IMR-90 (cell line): ENCODE results near the gene RAC3. TPM values are rescaled to one million over a fixed set of nuclear protein-coding genes. Genes with fewer than 3 reads are reported as not detected.

Source experiments
- ATAC-seq: fragments of 200-7000 bp; cut with Tn5 transposase; 2 replicates; pipeline ENCODE4 v1.9.1; 2020; ENCODE audit warnings: low read depth, mild to moderate bottlenecking, moderate library complexity
- BruUV-seq: library from RNA; stranded (reverse); fragments of 400-500 nt; replicated peaks from 2 replicates; lab custom pipeline; 2021; lab: Mats Ljungman, UMichigan
- CTCF ChIA-PET: fragments of 300-600 bp; formaldehyde crosslinking; extraction: SDS; loops from one replicate; lab custom pipeline; 2021; ENCODE audit warnings: antibody characterized with exemption; lab: Yijun Ruan, JAX
- POLR2A ChIA-PET: fragments of 300-600 bp; sonication (Branson Sonifier 250); formaldehyde crosslinking; loops from one replicate; lab custom pipeline; 2022; ENCODE audit warnings: antibody characterized with exemption; ENCODE audit not compliant: unreplicated experiment; lab: Charles Lee
- DNase-seq: peaks from one replicate; pipeline ENCODE4 v3.0.0; 2013
- H2AFZ ChIP-seq: replicated peaks from 2 replicates; pipeline ENCODE3; 2013; ENCODE audit warnings: low read length, mild to moderate bottlenecking; ENCODE audit not compliant: poor library complexity
- H2AK5ac ChIP-seq: 2 replicates; pipeline ENCODE4 v1.6.1; 2013; ENCODE audit warnings: low read depth, low read length, inconsistent platforms
- H2AK9ac ChIP-seq: replicated peaks from 2 replicates; pipeline ENCODE3; 2013; ENCODE audit warnings: mild to moderate bottlenecking, low read depth, low read length, moderate library complexity; ENCODE audit not compliant: poor library complexity
- H2BK120ac ChIP-seq: 2 replicates; pipeline ENCODE4 v1.6.1; 2013; ENCODE audit warnings: low read depth, low read length, inconsistent platforms
- H2BK15ac ChIP-seq: 3 replicates; pipeline ENCODE4 v1.6.1; 2013; ENCODE audit warnings: low read depth, low read length, inconsistent platforms
- H2BK20ac ChIP-seq: 2 replicates; pipeline ENCODE4 v1.6.1; 2013; ENCODE audit warnings: low read depth, mild to moderate bottlenecking, inconsistent platforms, low read length, moderate library complexity
- H2BK5ac ChIP-seq: 2 replicates; pipeline ENCODE4 v1.6.1; 2013; ENCODE audit warnings: mild to moderate bottlenecking, low read depth, low read length, inconsistent platforms; ENCODE audit not compliant: poor library complexity, severe bottlenecking
- H3K14ac ChIP-seq: replicated peaks from 2 replicates; pipeline ENCODE4 v1.6.1; 2013; ENCODE audit warnings: low read depth, low read length, inconsistent platforms
- H3K18ac ChIP-seq: 2 replicates; pipeline ENCODE4 v1.6.1; 2013; ENCODE audit warnings: low read depth, low read length, control low read depth
- H3K23ac ChIP-seq: 2 replicates; pipeline ENCODE4 v1.6.1; 2013; ENCODE audit warnings: low read depth, low read length, inconsistent platforms
- H3K27ac ChIP-seq: 2 replicates; pipeline ENCODE4 v1.5.1; 2013; ENCODE audit warnings: mild to moderate bottlenecking, control low read depth, low read length; ENCODE audit not compliant: insufficient read depth
- H3K27me3 ChIP-seq: 2 replicates; pipeline ENCODE4 v1.6.1; 2013; ENCODE audit warnings: low read length; ENCODE audit not compliant: control insufficient read depth, insufficient read depth
- H3K36me3 ChIP-seq: 2 replicates; pipeline ENCODE4 v1.6.1; 2013; ENCODE audit warnings: low read length, mixed read lengths; ENCODE audit not compliant: control insufficient read depth, insufficient read depth
- H3K4ac ChIP-seq: 2 replicates; pipeline ENCODE4 v1.6.1; 2013; ENCODE audit warnings: low read depth, low read length, inconsistent platforms
- H3K4me1 ChIP-seq: 2 replicates; pipeline ENCODE4 v1.6.1; 2013; ENCODE audit warnings: low read length, mixed read lengths; ENCODE audit not compliant: control insufficient read depth, insufficient read depth
- H3K4me2 ChIP-seq: 2 replicates; pipeline ENCODE4 v1.6.1; 2013; ENCODE audit warnings: low read depth, mild to moderate bottlenecking, control low read depth, low read length, moderate library complexity
- H3K4me3 ChIP-seq: 2 replicates; pipeline ENCODE4 v1.5.1; 2013; ENCODE audit warnings: low read depth, mild to moderate bottlenecking, control low read depth, low read length, moderate library complexity; ENCODE audit not compliant: insufficient read depth
- H3K56ac ChIP-seq: 2 replicates; pipeline ENCODE4 v1.6.1; 2013; ENCODE audit warnings: low read length, inconsistent platforms; ENCODE audit not compliant: insufficient read depth; ENCODE audit errors: extremely low read depth
- H3K79me1 ChIP-seq, 2 experiments: 2 replicates each; pipeline ENCODE4 v1.6.1; 2013; ENCODE audit warnings: low read length in 2 of 2, inconsistent platforms in 1 of 2, low read depth in 1 of 2
- H3K9ac ChIP-seq: 2 replicates; pipeline ENCODE4 v1.6.1; 2013; ENCODE audit warnings: low read depth, low read length, control low read depth
- H3K9me1 ChIP-seq: 2 replicates; pipeline ENCODE4 v1.6.1; 2013; ENCODE audit warnings: low read length, inconsistent platforms; ENCODE audit not compliant: insufficient read depth
- H3K9me3 ChIP-seq: 2 replicates; pipeline ENCODE4 v1.6.1; 2013; ENCODE audit warnings: low read length; ENCODE audit not compliant: control insufficient read depth, insufficient read depth
- H4K20me1 ChIP-seq: 2 replicates; pipeline ENCODE4 v1.6.1; 2013; ENCODE audit warnings: low read length, inconsistent platforms; ENCODE audit not compliant: insufficient read depth
- H4K5ac ChIP-seq: 2 replicates; pipeline ENCODE4 v1.6.1; 2013; ENCODE audit warnings: mild to moderate bottlenecking, low read depth, low read length, control low read depth
- H4K8ac ChIP-seq, 2 experiments: 2 replicates each; pipeline ENCODE4 v1.6.1; 2013; ENCODE audit warnings: low read depth in 2 of 2, low read length in 2 of 2, control low read depth in 1 of 2, inconsistent platforms in 1 of 2
- H4K91ac ChIP-seq: 2 replicates; pipeline ENCODE4 v1.6.1; 2013; ENCODE audit warnings: low read depth, low read length, inconsistent platforms; ENCODE audit not compliant: insufficient read depth
- BHLHE40 ChIP-seq: fragments of 150-350 bp; IDR thresholded peaks from 2 replicates; pipeline ENCODE4 v1.6.1; 2016; ENCODE audit warnings: mild to moderate bottlenecking, low read depth, low read length
- CEBPB ChIP-seq: IDR thresholded peaks from 2 replicates; pipeline ENCODE4 v1.6.1; 2012; ENCODE audit warnings: low read depth, low read length, improper control_type of control experiment
- CTCF ChIP-seq: conservative IDR thresholded peaks from 2 replicates; pipeline ENCODE4 v1.5.1; 2012; ENCODE audit warnings: mild to moderate bottlenecking, low read depth, low read length, improper control_type of control experiment
- ELK1 ChIP-seq: fragments of 150-350 bp; IDR thresholded peaks from 2 replicates; pipeline ENCODE4 v1.6.1; 2016; ENCODE audit warnings: low read depth, mild to moderate bottlenecking, low read length, moderate library complexity, borderline replicate concordance
- MAFK ChIP-seq: IDR thresholded peaks from 2 replicates; pipeline ENCODE4 v1.6.1; 2012; ENCODE audit warnings: low read depth, low read length, improper control_type of control experiment
- MAZ ChIP-seq: IDR thresholded peaks from 2 replicates; pipeline ENCODE4 v1.6.1; 2012; ENCODE audit warnings: low read depth, mild to moderate bottlenecking, low read length, improper control_type of control experiment, moderate library complexity, borderline replicate concordance
- MXI1 ChIP-seq: IDR thresholded peaks from 2 replicates; pipeline ENCODE4 v1.6.1; 2012; ENCODE audit warnings: low read depth, mild to moderate bottlenecking, low read length, moderate library complexity, borderline replicate concordance
- NFE2L2 ChIP-seq: fragments of 150-350 bp; IDR thresholded peaks from 2 replicates; pipeline ENCODE4 v1.6.1; 2016; ENCODE audit warnings: low read depth, mild to moderate bottlenecking, low read length
- POLR2A ChIP-seq: IDR thresholded peaks from 2 replicates; pipeline ENCODE4 v1.6.1; 2012; ENCODE audit warnings: mild to moderate bottlenecking, low read depth, low read length
- RAD21 ChIP-seq: IDR thresholded peaks from 2 replicates; pipeline ENCODE4 v1.6.1; 2012; ENCODE audit warnings: low read length, improper control_type of control experiment
- RFX5 ChIP-seq: IDR thresholded peaks from 2 replicates; pipeline ENCODE4 v1.8.0; 2012; ENCODE audit warnings: low read depth, mild to moderate bottlenecking, low read length, moderate library complexity
- SMC3 ChIP-seq: fragments of 150-350 bp; IDR thresholded peaks from 2 replicates; pipeline ENCODE4 v1.6.1; 2016; ENCODE audit warnings: low read depth, mild to moderate bottlenecking, antibody characterized with exemption, low read length, moderate library complexity
- USF2 ChIP-seq: fragments of 150-350 bp; IDR thresholded peaks from 2 replicates; pipeline ENCODE4 v1.6.1; 2017; ENCODE audit warnings: mild to moderate bottlenecking, antibody characterized with exemption, low read length, low read depth
- WGBS, 2 experiments: methylation state at CpG; one replicate each; pipeline versions ENCODE4 v1.1.5 to v1.1.7; 2013; ENCODE audit warnings: missing lambda C conversion rate in 2 of 2; ENCODE audit not compliant: insufficient read length in 1 of 2; ENCODE audit errors: extremely low coverage in 2 of 2; 5-methylcytosine and 5-hydroxymethylcytosine counted together
- dilution Hi-C: fragments of 300-500 bp; cut with HindIII; formaldehyde crosslinking; loops from one replicate; pipeline ENCODE4 v1.14.3; 2018; ENCODE audit warnings: low sequenced_read_pairs; ENCODE audit not compliant: unreplicated experiment
- in situ Hi-C: fragments of 300-500 bp; cut with MboI; formaldehyde crosslinking; loops from 3 replicates; pipeline ENCODE4 v1.14.3; 2019; ENCODE audit warnings: low sequenced_read_pairs, inconsistent platforms, mixed read lengths
- intact Hi-C: fragments of 100-400 bp; cut with micrococcal nuclease; formaldehyde crosslinking; loops from 2 replicates; pipeline ENCODE4 v1.10.0; 2022
- polyA plus RNA-seq, 3 experiments: library from polyadenylated mRNA; depleted of rRNA; stranded (reverse); fragments of >200 nt; gene quantifications; 2 replicates each; pipeline ENCODE4 v1.2.3, GENCODE V29; 2012; ENCODE audit warnings: low replicate concordance in 1 of 3
- total RNA-seq: library from RNA; depleted of rRNA; stranded (reverse); fragments of >200 nt; gene quantifications from 2 replicates; pipeline ENCODE4 v1.2.3, GENCODE V29; 2012

Gene RAC3
- total and polyA plus RNA-seq, 2 of the 4 experiments (the other 2 are of a cell fraction): 5.7 to 23.4 TPM

GRCh38 chr17:82004517-82005455, 26.7 kb upstream of the RAC3 start:
- Histone ChIP-seq H3K4me3 (no peak overlapping the region), H3K79me1 (peaks cover 11 to 33% of the 10 kb centered on the region in 2 experiments; a peak in 3 of 4 replicates), H2BK5ac (peak overlapping the region; percentile 95), H3K9me3 (no peaks in the 10 kb centered on the region), H2BK120ac (peak overlapping the region; percentile 98), H3K4ac (peak overlapping the region; percentile 97), H4K20me1 (peaks cover 3% of the 10 kb centered on the region; the same call in 1 of the 2 replicates), H3K36me3 (no peaks in the 10 kb centered on the region), H3K18ac (peak overlapping the region; percentile 3; the same call in 1 of the 2 replicates), H2BK15ac (peak overlapping the region; percentile 100; the same call in 2 of the 3 replicates), H4K5ac (peak overlapping the region; percentile 33), H4K91ac (peak overlapping the region; percentile 99), H2AK5ac (peak overlapping the region; percentile 99), H3K9me1 (peaks cover 18% of the 10 kb centered on the region), H2BK20ac (peak overlapping the region; percentile 97), H3K56ac (peak overlapping the region; percentile 47; the same call in 1 of the 2 replicates), H3K9ac (peak overlapping the region; percentile 29; the same call in 1 of the 2 replicates), H3K27ac (peak overlapping the region; percentile 78), H2AFZ (peak overlapping the region; percentile 82), H3K4me2 (no peak overlapping the region), H2AK9ac (peak overlapping the region; percentile 98), H3K27me3 (no peaks in the 10 kb centered on the region), H4K8ac (peak overlapping the region; percentile 84 to 96), H3K4me1 (peaks cover 27% of the 10 kb centered on the region), H3K14ac (peak overlapping the region; percentile 96), H3K23ac (peak overlapping the region; percentile 84)
- ChIA-PET POLR2A (no interaction called here), CTCF (interaction anchor here (0.8 to 1.0 kb wide), 2 partner anchors 15 to 45 kb away, joined by 3 to 5 read pairs; no protein-coding TSS in a partner anchor)
- in situ Hi-C loops: no loop called here
- ATAC-seq: no peak
- intact Hi-C loops: no loop called here
- BruUV-seq: no TSS peak
- DNase-seq: no peak
- dilution Hi-C loops: no loop called here
- 92% methylated on average over 28 of the region's 41 CpGs; no CpG with 5 or more reads in 1 of the 2 experiments for WGBS, 2 experiments
- no peak for TF ChIP-seq NFE2L2
- no peak for TF ChIP-seq POLR2A
- no peak for TF ChIP-seq RFX5
- no peak for TF ChIP-seq SMC3
- no peak for TF ChIP-seq USF2
- TF ChIP-seq BHLHE40: no peak
- TF ChIP-seq MAZ: no peak
- no peak for TF ChIP-seq CEBPB
- TF ChIP-seq ELK1: no peak
- TF ChIP-seq MAFK: no peak
- TF ChIP-seq MXI1: no peak
- no peak for TF ChIP-seq RAD21
- TF ChIP-seq CTCF: no peak
